Measurements from ENCODE around the gene SMS.

DNA sequence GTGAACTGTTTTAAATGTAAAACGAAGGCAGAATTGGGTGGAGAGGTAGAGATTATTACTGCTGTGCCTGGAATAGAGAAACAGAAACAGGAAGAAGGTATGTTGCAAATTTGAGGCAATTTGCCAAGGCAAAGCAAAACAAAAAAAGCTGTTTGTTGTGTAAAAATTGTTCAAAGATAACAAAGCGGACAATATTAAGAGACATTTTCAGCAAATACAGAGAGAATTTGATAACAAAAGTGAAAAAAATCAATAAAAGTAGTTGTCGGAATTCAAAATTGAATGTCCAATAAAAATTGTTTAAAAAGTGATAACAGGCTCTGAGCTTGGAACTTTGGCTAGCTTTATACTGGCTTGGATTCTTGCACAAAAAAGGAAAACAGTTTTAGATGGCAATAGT is 14.4 kb upstream of the SMS start:
- TF ChIP-seq, protein P1, sequence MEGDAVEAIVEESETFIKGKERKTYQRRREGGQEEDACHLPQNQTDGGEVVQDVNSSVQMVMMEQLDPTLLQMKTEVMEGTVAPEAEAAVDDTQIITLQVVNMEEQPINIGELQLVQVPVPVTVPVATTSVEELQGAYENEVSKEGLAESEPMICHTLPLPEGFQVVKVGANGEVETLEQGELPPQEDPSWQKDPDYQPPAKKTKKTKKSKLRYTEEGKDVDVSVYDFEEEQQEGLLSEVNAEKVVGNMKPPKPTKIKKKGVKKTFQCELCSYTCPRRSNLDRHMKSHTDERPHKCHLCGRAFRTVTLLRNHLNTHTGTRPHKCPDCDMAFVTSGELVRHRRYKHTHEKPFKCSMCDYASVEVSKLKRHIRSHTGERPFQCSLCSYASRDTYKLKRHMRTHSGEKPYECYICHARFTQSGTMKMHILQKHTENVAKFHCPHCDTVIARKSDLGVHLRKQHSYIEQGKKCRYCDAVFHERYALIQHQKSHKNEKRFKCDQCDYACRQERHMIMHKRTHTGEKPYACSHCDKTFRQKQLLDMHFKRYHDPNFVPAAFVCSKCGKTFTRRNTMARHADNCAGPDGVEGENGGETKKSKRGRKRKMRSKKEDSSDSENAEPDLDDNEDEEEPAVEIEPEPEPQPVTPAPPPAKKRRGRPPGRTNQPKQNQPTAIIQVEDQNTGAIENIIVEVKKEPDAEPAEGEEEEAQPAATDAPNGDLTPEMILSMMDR (conservative IDR thresholded peaks at IDR 0.05 in 1 of 2, IDR thresholded peaks at IDR 0.05 in 1 of 2; ENCODE audit: low read depth in 1 of 2, low read length in 2 of 2) = no peak
- no peak for TF ChIP-seq EZH2 (IDR thresholded peaks at IDR 0.05; ENCODE audit: low read length, missing control alignments)
